Measurements from ENCODE around the gene DHRS13.
"Not testable (repeated sequence)": the region's sequence is repeated elsewhere in the genome, so short reads cannot be mapped to it uniquely, and the experiment has no call there.

The DHRS13 gene

GRCh38 chr17:28881533-28882056 lies 21.3 kb downstream of the DHRS13 start:
- FAIRE-seq, result no peak

- FAIRE-seq, result no peak
These were observed 22.3 kb downstream of the DHRS13 start for GRCh38 chr17:28880572-28880945.

- no peak for FAIRE-seq
These were observed 22.9 kb downstream of the DHRS13 start for GRCh38 chr17:28879886-28880571.

- no peak for FAIRE-seq
These were observed 23.9 kb downstream of the DHRS13 start for GRCh38 chr17:28878981-28879380.

GRCh38 chr17:28878158-28878910 lies 24.5 kb downstream of the DHRS13 start:
- no peak for FAIRE-seq

- FAIRE-seq, result not testable (repeated sequence)
These were observed 25.6 kb downstream of the DHRS13 start for GRCh38 chr17:28877150-28877711.

GRCh38 chr17:28875848-28876550 lies 26.9 kb downstream of the DHRS13 start:
- no peak for FAIRE-seq

GRCh38 chr17:28874750-28875149 lies 28.1 kb downstream of the DHRS13 start:
- FAIRE-seq, result no peak

GRCh38 chr17:28873839-28874238 lies 29.0 kb downstream of the DHRS13 start:
- no peak for FAIRE-seq

- no peak for FAIRE-seq
These were observed 31.8 kb downstream of the DHRS13 start for GRCh38 chr17:28871056-28871579.

GRCh38 chr17:28867276-28867675 lies 35.6 kb downstream of the DHRS13 start:
- no peak for FAIRE-seq

- no peak for FAIRE-seq
These were observed 36.7 kb downstream of the DHRS13 start for GRCh38 chr17:28865946-28866752.

GRCh38 chr17:28864991-28865849 lies 37.7 kb downstream of the DHRS13 start:
- no peak for FAIRE-seq

GRCh38 chr17:28863953-28864352 lies 38.9 kb downstream of the DHRS13 start:
- FAIRE-seq, result no peak

- FAIRE-seq, result no peak
These were observed 40.3 kb downstream of the DHRS13 start for GRCh38 chr17:28862561-28862960.

- no peak for FAIRE-seq
These were observed 41.3 kb downstream of the DHRS13 start for GRCh38 chr17:28861393-28862203.

- FAIRE-seq, result no peak
These were observed 42.5 kb downstream of the DHRS13 start for GRCh38 chr17:28860363-28860808.

GRCh38 chr17:28858801-28859355 lies 44.0 kb downstream of the DHRS13 start:
- FAIRE-seq, result no peak

Data from endometrium (tissue), 2 donors.